HCT116 (cell line): ENCODE data around the gene LRIG1.

Experiments used
- CTCF ChIP-seq, 3 experiments: fragments of 200-600 bp in 1 of 3; sonication (generic) in 1 of 3; IDR thresholded peaks in 2 of 3; conservative IDR thresholded peaks in 1 of 3; 2 replicates each; pipeline ENCODE4 v1.5.1; 2012 to 2017; ENCODE audit warnings: low read depth in 2 of 3, low read length in 2 of 3, antibody characterized with exemption in 1 of 3, borderline replicate concordance in 1 of 3, control low read depth in 1 of 3, mild to moderate bottlenecking in 1 of 3, mixed read lengths in 1 of 3, mixed run types in 1 of 3, moderate library complexity in 1 of 3; ENCODE audit not compliant: insufficient read depth in 1 of 3
- EZH2 ChIP-seq: fragments of 200-600 bp; sonication (generic); IDR thresholded peaks from 2 replicates; pipeline ENCODE4 v1.6.1; 2017; ENCODE audit warnings: antibody characterized with exemption, mixed run types
- JUND ChIP-seq: IDR thresholded peaks from 2 replicates; pipeline ENCODE4 v1.6.1; 2012
- MAX ChIP-seq: IDR thresholded peaks from 2 replicates; pipeline ENCODE4 v1.6.1; 2012
- POLR2A ChIP-seq: IDR thresholded peaks from 2 replicates; pipeline ENCODE4 v1.7.0; 2011; ENCODE audit warnings: borderline replicate concordance; ENCODE audit not compliant: insufficient read depth, insufficient read length; ENCODE audit errors: extremely low read depth
- POLR2AphosphoS5 ChIP-seq: IDR thresholded peaks from 2 replicates; pipeline ENCODE4 v1.6.1; 2011; ENCODE audit warnings: mild to moderate bottlenecking, low read depth, low read length, moderate library complexity
- RAD21 ChIP-seq: IDR thresholded peaks from 2 replicates; pipeline ENCODE4 v1.6.1; 2012; ENCODE audit warnings: low read depth, mild to moderate bottlenecking
- SIN3A ChIP-seq: IDR thresholded peaks from 2 replicates; pipeline ENCODE4 v1.6.1; 2012; ENCODE audit warnings: low read depth
- TF ChIP-seq, protein P1 (sequence below): IDR thresholded peaks from 2 replicates; pipeline ENCODE4 v1.6.1; 2012; ENCODE audit warnings: low read depth

DNA sequence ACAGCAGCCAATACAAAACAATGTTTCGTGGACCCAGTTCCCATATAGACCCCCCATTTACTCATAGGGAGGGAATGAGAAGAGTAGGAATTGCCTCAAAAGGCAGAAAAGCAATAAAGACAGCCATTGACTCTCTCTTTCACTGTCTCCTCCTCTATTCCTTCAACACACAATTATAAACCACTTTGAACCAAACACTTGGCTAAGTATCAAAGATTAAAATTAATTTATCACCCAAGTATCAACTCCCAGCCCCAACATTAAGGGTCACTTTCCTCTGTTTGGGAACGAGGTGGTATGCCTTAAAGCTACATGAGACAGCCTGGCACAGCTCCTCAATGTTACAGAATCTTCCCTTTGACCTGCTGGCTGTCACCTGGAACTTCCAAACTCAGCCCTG, 16.4 kb upstream of the LRIG1 start:
- TF ChIP-seq CTCF (IDR thresholded peaks at IDR 0.05 in 2 of 3, conservative IDR thresholded peaks at IDR 0.05 in 1 of 3; ENCODE audit: borderline replicate concordance in 1 of 3, insufficient read depth in 1 of 3, low read depth in 2 of 3, low read length in 2 of 3) (no peak), SIN3A (no peak), EZH2 (no peak), POLR2A (no peak), POLR2AphosphoS5 (no peak), MAX (no peak), RAD21 (no peak), JUND (no peak)
- TF ChIP-seq, protein P1, sequence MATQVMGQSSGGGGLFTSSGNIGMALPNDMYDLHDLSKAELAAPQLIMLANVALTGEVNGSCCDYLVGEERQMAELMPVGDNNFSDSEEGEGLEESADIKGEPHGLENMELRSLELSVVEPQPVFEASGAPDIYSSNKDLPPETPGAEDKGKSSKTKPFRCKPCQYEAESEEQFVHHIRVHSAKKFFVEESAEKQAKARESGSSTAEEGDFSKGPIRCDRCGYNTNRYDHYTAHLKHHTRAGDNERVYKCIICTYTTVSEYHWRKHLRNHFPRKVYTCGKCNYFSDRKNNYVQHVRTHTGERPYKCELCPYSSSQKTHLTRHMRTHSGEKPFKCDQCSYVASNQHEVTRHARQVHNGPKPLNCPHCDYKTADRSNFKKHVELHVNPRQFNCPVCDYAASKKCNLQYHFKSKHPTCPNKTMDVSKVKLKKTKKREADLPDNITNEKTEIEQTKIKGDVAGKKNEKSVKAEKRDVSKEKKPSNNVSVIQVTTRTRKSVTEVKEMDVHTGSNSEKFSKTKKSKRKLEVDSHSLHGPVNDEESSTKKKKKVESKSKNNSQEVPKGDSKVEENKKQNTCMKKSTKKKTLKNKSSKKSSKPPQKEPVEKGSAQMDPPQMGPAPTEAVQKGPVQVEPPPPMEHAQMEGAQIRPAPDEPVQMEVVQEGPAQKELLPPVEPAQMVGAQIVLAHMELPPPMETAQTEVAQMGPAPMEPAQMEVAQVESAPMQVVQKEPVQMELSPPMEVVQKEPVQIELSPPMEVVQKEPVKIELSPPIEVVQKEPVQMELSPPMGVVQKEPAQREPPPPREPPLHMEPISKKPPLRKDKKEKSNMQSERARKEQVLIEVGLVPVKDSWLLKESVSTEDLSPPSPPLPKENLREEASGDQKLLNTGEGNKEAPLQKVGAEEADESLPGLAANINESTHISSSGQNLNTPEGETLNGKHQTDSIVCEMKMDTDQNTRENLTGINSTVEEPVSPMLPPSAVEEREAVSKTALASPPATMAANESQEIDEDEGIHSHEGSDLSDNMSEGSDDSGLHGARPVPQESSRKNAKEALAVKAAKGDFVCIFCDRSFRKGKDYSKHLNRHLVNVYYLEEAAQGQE, result no peak
